ENCODE results near the gene STON2. TPM values are rescaled to one million over a fixed set of nuclear protein-coding genes. Genes with fewer than 3 reads are reported as not detected.

The STON2 gene
- total RNA-seq, 1 donor, result 25.9 TPM

DNA sequence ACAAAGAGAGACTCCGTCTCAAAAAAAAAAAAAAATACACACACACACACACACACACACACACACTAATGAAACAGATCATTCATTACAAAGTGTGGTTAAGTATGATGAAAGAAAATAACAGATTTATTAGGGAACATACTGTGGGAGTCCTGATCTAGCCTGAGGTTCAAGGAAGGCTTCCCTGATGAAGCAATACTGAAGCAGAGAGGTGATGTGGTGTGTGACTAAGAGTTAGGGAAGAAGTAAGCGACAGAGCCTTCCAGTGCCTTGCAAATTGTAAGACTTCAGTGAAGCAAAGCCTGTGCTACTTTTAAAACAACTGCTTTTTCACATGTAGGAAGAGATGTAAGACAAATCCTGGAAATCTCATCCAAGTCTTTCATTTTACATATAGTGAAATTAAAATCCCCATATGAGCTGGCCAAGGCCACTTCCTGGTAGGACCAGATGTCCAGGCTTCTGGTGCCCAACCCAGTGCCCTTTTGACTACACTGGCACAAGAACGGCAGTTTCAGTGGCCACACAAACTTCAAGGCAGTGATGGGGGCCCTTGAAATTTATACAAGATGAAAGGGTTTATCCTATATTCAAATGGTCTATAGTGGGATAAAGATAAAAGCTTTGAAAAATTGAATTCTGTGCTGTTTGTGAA is 86.2 kb downstream of the STON2 start:
- H3K4me3 ChIP-seq (ENCODE audit: low read length), result no peak overlapping the region
- peaks cover 3% of the 10 kb centered on the region for H3K27me3 ChIP-seq (ENCODE audit: insufficient read depth, low read length)
- peaks cover 14% of the 10 kb centered on the region for H3K4me1 ChIP-seq (ENCODE audit: insufficient read depth, low read length)
- no peaks in the 10 kb centered on the region for H3K9me3 ChIP-seq (ENCODE audit: low read depth, low read length)

DNA sequence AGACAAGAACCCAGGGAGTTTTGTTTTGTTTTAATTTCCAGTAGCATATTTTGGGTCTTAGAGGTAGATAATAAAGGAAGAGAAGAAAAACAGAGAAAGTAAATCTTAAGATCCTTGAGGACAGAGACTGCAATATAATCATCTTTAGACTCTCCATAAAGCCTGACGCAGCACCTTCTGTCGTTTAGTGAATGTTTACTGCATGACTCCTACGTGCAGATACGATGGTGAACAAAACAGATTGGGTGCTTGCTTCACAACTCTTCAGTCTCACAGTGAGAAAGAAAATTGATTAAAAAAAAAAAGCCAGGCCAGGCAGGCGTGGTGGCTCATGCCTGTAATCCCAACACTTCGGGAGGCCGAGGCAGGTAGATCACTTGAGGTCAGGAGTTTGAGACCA is 86.9 kb downstream of the STON2 start:
- H3K4me1 ChIP-seq (ENCODE audit: insufficient read depth, low read length), result peaks cover 14% of the 10 kb centered on the region
- H3K27me3 ChIP-seq (ENCODE audit: insufficient read depth, low read length), result peaks cover 3% of the 10 kb centered on the region
- no peaks in the 10 kb centered on the region for H3K9me3 ChIP-seq (ENCODE audit: low read depth, low read length)

DNA sequence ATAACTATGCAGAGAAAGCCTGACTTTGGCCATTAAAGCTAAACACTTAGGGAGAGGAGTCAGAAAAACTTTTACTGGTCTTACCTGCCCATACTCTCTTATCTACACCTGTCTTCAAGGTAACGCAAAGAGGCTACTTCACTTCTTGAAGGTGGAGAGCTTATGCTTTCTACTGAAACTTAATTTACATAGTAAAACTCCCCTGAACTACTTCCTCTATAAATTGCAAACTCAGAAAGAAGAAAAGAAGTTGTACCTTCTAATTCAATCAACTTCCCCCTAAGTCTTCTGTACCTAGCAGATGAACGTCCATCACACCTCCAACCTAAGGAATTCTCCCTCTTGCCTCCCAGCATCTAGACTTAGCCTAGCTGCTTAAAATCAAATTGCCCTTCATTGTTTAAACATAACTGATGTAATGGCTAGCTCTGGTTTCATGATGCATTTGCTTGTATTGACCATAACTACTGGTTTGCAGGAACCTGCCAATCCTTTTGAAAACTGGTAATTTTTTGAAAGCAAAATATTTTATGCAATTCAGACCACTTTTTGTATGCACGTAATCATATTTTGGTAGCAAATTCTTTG is 87.7 kb downstream of the STON2 start:
- Histone ChIP-seq H3K4me1 (ENCODE audit: insufficient read depth, low read length) (peaks cover 14% of the 10 kb centered on the region), H3K9me3 (ENCODE audit: low read depth, low read length) (no peaks in the 10 kb centered on the region), H3K27me3 (ENCODE audit: insufficient read depth, low read length) (peaks cover 3% of the 10 kb centered on the region), H3K4me3 (ENCODE audit: low read length) (no peak overlapping the region)

More for the DNA sequence above, 86.9 kb downstream of the STON2 start:
- H3K4me3 ChIP-seq (ENCODE audit: low read length), result no peak overlapping the region

DNA sequence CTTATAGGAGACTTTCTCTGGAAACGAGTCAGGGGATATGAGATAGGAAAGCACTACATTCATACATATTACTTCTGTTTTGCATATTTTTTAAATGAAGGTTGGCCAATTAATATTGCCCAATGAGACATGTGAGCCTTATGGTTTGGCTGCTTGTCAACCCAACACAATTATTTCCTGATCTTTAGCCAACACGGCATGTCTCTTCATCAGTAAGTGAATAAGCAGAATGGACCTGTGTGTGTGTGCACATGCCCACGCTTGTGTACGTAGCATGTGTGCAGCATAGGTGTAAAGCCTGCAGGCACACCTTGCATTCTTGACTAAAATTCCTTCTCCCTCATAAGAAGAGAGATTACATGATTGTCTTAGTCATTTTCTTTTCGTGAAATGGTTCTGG is 88.3 kb downstream of the STON2 start:
- Histone ChIP-seq H3K4me1 (ENCODE audit: insufficient read depth, low read length) (peaks cover 14% of the 10 kb centered on the region), H3K9me3 (ENCODE audit: low read depth, low read length) (no peaks in the 10 kb centered on the region)

DNA sequence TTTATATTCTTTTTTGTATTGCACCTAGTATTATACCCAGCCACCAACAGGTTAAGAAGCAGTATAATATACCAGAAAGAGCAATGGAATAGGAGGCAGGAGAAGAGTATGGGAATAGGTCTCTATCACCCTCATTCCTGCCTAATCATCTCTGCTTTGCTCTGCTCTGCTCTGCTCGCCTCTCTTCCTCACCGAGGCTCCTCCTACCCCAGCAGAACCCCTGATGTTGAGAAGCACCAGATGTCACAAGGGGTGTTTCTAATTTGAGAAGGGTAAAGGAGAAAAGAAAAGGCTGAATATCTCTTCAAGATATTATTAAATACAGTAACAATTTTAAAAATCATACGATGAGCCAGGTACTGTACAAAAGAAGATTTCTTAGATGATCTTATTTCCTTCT is 89.0 kb downstream of the STON2 start:
- Histone ChIP-seq H3K4me1 (ENCODE audit: insufficient read depth, low read length) (peaks cover 14% of the 10 kb centered on the region), H3K27me3 (ENCODE audit: insufficient read depth, low read length) (peaks cover 3% of the 10 kb centered on the region), H3K9me3 (ENCODE audit: low read depth, low read length) (no peaks in the 10 kb centered on the region), H3K4me3 (ENCODE audit: low read length) (no peak overlapping the region)

More for the DNA sequence above, 88.3 kb downstream of the STON2 start:
- peaks cover 3% of the 10 kb centered on the region for H3K27me3 ChIP-seq (ENCODE audit: insufficient read depth, low read length)
- H3K4me3 ChIP-seq (ENCODE audit: low read length), result no peak overlapping the region

DNA sequence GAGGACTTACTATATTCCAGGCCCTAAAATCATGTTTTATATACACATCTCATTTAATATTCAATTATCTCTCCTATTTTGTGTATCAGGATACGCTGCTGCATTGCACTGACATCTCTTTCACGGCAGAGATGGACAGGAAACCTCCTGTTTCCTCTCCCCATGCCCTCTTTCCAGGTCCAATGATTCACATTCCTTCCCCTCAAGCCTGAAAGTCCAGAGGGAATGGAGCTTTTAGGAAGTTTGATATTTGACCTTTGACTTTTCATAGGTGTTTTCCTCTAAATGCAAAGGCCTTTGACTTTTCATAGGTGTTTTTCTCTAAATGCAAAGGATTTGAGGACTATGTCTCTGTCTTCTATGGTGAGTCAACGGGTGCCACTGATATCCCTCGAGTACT is 89.5 kb downstream of the STON2 start:
- Histone ChIP-seq H3K9me3 (ENCODE audit: low read depth, low read length) (no peaks in the 10 kb centered on the region), H3K27me3 (ENCODE audit: insufficient read depth, low read length) (peaks cover 3% of the 10 kb centered on the region), H3K4me3 (ENCODE audit: low read length) (no peak overlapping the region), H3K4me1 (ENCODE audit: insufficient read depth, low read length) (peaks cover 14% of the 10 kb centered on the region)

DNA sequence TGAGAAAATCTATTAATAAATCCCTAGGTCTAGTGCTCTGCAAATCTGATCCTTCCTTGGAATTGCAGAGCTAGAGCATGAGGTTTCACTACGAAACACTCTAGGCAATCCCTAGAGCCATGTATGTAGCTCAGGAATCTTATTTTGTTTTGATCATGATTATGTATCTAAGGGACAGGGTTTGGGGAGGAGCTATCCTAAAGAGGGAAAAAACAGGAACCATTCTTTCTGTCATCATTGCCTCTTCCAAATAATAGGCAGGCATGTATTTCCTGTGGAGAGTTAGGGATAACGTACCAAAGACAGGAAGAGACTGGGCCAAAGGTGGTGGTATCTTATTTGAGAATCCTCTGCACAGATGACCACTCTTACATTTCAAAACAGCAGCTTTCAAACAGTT is 90.6 kb downstream of the STON2 start:
- Histone ChIP-seq H3K9me3 (ENCODE audit: low read depth, low read length) (no peaks in the 10 kb centered on the region), H3K27me3 (ENCODE audit: insufficient read depth, low read length) (peaks cover 3% of the 10 kb centered on the region), H3K4me3 (ENCODE audit: low read length) (no peak overlapping the region), H3K4me1 (ENCODE audit: insufficient read depth, low read length) (peaks cover 14% of the 10 kb centered on the region)

DNA sequence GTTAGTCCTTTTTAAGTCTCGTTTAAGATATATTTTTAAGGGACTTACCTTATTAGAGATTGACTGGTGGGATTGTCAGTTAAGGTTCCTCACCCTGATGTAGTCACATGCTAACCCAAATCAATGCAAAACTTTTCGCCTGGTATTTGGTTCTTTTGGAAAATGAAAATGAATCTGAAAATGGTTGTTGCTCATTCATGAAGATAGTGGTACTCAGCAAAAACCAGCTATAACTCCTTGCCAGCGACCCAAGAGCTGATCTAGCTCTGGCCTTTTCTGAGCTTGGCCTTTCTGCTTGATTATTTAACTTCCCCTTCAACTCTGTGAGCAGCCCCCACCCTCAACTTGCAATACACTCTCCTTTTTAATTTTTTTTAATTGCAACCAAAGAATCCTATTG is 94.4 kb downstream of the STON2 start:
- Histone ChIP-seq H3K4me1 (ENCODE audit: insufficient read depth, low read length) (peaks cover 14% of the 10 kb centered on the region), H3K27me3 (ENCODE audit: insufficient read depth, low read length) (peaks cover 3% of the 10 kb centered on the region)

DNA sequence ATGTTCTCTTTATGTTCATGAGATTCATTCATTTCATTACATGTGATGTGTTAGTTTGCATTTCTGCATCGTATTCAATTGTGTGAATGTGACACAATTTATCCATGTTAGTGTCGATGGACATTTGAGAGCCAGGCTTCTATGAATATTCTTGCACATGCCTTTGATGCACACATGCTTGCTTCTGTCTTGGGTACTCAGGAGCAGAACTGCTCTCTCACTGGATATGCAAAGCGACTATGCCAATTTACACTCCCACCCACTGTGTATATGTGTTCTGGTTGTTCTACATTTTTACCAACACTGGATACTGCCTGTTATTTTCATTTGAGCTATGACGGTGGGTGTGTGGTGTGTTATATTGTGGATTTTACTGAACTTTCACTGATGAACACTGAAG is 95.1 kb downstream of the STON2 start:
- no peak overlapping the region for H3K4me3 ChIP-seq (ENCODE audit: low read length)
- H3K4me1 ChIP-seq (ENCODE audit: insufficient read depth, low read length), result peaks cover 14% of the 10 kb centered on the region
- peaks cover 3% of the 10 kb centered on the region for H3K27me3 ChIP-seq (ENCODE audit: insufficient read depth, low read length)
- no peaks in the 10 kb centered on the region for H3K9me3 ChIP-seq (ENCODE audit: low read depth, low read length)

More for the DNA sequence above, 94.4 kb downstream of the STON2 start:
- no peak overlapping the region for H3K4me3 ChIP-seq (ENCODE audit: low read length)
- H3K9me3 ChIP-seq (ENCODE audit: low read depth, low read length), result no peaks in the 10 kb centered on the region

DNA sequence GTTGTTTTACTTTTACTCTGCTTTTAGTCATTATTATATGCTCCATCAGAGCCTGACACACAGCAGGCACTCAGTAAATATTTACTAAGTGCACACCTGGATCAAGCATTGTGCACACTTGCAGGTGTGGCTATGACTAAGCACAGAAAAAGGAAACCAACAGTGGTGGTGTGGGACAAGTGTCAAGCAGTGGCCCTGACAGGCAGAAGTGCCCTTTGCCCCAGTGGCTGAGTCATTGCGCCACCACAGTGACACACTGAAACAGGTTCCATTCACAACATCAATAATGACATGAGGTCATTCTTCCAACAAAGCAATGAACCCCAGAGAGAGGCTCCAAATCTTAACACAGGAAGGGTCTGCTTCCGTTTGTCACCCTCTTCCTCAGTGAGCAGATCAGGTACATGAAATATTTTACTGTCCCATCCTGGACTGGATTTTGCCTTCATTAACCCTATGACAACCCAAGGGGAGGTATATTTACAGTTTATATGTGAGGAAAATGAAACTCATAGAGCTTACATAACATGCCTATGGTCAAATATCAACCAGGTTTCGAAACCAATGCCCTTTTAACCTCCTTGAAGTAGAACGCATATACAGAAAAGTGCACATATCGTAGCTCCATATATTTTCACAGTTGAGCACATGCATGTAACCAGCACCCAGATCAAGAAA is 96.7 kb downstream of the STON2 start:
- H3K27me3 ChIP-seq (ENCODE audit: insufficient read depth, low read length), result no peaks in the 10 kb centered on the region
- H3K4me3 ChIP-seq (ENCODE audit: low read length), result no peak overlapping the region
- no peaks in the 10 kb centered on the region for H3K9me3 ChIP-seq (ENCODE audit: low read depth, low read length)
- peaks cover 14% of the 10 kb centered on the region for H3K4me1 ChIP-seq (ENCODE audit: insufficient read depth, low read length)

DNA sequence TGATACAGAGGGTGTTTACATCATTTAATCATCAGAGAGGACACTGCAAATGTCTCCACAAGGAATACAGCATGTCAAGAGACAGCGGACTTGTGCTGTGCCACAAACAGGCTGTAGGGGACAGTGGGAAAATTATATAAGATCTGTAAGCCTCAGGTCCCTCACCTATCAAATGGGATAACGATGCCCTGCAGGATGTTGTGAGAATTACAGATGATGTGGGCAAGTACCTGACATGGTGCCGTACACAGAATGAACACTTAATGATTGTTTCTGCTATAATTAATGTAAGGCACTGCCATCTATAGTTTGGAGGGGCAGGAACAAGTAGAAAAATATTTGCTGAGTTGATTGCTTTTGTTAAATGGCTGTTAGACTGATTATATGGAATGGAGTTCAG is 97.5 kb downstream of the STON2 start:
- peaks cover 14% of the 10 kb centered on the region for H3K4me1 ChIP-seq (ENCODE audit: insufficient read depth, low read length)
- H3K9me3 ChIP-seq (ENCODE audit: low read depth, low read length), result no peaks in the 10 kb centered on the region
- H3K27me3 ChIP-seq (ENCODE audit: insufficient read depth, low read length), result no peaks in the 10 kb centered on the region
- H3K4me3 ChIP-seq (ENCODE audit: low read length), result no peak overlapping the region

DNA sequence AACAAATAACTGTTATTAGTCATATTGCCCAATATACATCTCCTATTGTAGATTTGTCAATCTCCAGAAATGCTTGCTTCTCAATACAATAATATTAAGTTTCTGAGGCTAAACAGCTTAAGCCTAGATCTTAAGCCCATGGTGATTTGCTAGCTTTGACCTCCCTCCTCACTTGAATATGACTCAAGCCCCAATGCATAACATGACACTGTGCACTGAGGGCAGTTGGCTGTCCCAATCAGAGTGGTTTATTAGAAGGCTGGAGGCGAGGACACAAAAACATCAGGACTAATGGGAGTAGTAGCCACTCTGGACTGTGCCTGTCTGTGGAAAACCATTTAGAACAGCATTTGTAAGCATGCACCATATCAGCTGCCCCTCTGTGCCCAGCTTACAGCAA is 98.3 kb downstream of the STON2 start:
- H3K4me3 ChIP-seq (ENCODE audit: low read length), result no peak overlapping the region
- no peaks in the 10 kb centered on the region for H3K9me3 ChIP-seq (ENCODE audit: low read depth, low read length)
- no peaks in the 10 kb centered on the region for H3K27me3 ChIP-seq (ENCODE audit: insufficient read depth, low read length)
- H3K4me1 ChIP-seq (ENCODE audit: insufficient read depth, low read length), result peaks cover 19% of the 10 kb centered on the region

DNA sequence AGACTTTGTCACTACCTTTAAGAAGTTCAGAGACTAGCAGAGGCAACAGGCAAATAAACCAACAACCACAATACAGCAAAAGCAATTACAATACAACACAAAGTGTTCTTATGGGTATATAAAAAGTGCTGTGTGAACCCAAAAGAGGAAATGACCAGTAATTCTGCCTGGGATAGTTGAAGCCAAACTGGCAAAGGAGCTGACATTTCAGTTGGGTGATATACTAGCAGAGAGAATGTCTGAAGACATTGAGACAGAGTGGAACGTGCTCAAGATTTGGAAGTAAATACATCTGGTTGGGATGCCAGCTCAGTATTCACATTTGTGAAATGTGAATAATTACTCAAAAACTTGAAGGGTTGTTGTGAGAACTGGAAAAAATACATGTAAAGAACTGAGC is 98.8 kb downstream of the STON2 start:
- no peak overlapping the region for H3K4me3 ChIP-seq (ENCODE audit: low read length)
- peaks cover 24% of the 10 kb centered on the region for H3K4me1 ChIP-seq (ENCODE audit: insufficient read depth, low read length)
- no peaks in the 10 kb centered on the region for H3K9me3 ChIP-seq (ENCODE audit: low read depth, low read length)
- H3K27me3 ChIP-seq (ENCODE audit: insufficient read depth, low read length), result no peaks in the 10 kb centered on the region

DNA sequence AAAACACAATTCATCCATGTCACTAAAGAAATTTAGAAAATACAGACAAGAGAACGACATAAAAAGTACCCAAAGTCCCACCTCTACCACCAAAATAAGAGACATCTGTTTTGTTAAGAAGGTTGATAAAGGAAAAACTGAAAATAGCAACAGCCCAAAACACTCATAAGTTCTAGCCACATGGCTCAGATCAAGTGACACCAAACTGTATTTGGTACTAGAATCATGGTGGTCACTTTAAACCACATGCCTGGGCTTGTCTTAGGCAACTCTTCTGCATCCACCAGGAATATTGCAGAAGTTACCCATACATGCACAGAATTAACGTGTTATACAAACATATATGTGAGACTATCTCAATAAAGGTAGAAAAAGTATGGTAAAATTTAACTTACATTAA is 101.2 kb downstream of the STON2 start:
- Histone ChIP-seq H3K4me3 (ENCODE audit: low read length) (no peak overlapping the region), H3K9me3 (ENCODE audit: low read depth, low read length) (no peaks in the 10 kb centered on the region), H3K4me1 (ENCODE audit: insufficient read depth, low read length) (peaks cover 25% of the 10 kb centered on the region), H3K27me3 (ENCODE audit: insufficient read depth, low read length) (no peaks in the 10 kb centered on the region)

DNA sequence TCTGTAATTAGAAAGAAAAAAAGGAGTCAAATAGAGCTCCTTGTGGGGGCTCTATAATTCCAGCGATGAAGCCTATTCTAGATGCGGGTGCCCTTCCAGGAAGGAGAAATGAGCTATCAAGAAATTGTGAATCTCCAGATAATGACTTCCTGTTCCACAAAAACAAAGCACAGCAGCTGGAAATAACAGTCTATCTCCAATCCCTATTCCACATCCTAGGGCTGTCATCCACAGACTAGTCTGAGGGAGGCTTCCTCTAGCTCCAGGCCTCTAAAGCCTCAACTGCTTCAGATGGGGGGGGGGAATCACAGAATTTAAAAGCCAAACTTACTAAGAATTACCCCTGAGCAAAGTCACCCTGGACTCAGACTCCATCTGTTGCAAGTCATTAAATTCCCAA is 102.0 kb downstream of the STON2 start:
- Histone ChIP-seq H3K4me3 (ENCODE audit: low read length) (no peak overlapping the region), H3K9me3 (ENCODE audit: low read depth, low read length) (no peaks in the 10 kb centered on the region), H3K4me1 (ENCODE audit: insufficient read depth, low read length) (peaks cover 17% of the 10 kb centered on the region), H3K27me3 (ENCODE audit: insufficient read depth, low read length) (no peaks in the 10 kb centered on the region)

Data from mononuclear cell (primary cell).